Stimulated activated CD8-positive, alpha-beta memory T cell treated with anti-CD3 and anti-CD28 coated beads, Interleukin-7, amount 100 ng/mL, for 48 hours (primary cell): Measurements from ENCODE around the gene COL8A2.

ENCODE experiments used
- DNase-seq, 2 donors: peaks; one replicate each; pipeline ENCODE4 v3.0.0-alpha.2; 2020; ENCODE audit warnings: low read depth in 1 of 2; ENCODE audit errors: extremely low read depth in 1 of 2

COL8A2 gene

GRCh38 chr1:36092798-36093185 lies 32.2 kb downstream of the COL8A2 start:
- DNase-seq = no peak

GRCh38 chr1:36092166-36092797 lies 32.7 kb downstream of the COL8A2 start:
- no peak for DNase-seq

- no peak for DNase-seq
Observed at GRCh38 chr1:36091698-36092097, 33.3 kb downstream of the COL8A2 start.

DNA sequence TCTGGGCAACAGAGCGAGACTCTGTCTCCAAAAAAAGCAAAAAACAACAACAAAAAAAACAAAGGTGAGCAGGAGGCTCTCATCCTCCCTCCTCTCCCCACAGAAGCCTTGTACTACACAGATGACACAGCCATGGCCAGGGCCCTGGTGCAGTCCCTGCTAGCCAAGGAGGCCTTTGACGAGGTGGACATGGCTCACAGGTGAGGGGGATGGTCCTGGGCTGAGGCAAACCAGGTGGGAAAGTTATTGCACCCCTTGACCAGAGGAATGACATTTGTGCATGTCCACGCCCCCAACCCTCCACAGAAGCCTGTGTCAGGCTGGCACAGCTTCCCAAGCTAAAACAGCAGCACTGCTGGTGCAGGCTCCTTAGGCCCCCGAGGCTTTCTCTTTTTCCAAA lies 33.9 kb downstream of the COL8A2 start:
- no peak for DNase-seq

DNA sequence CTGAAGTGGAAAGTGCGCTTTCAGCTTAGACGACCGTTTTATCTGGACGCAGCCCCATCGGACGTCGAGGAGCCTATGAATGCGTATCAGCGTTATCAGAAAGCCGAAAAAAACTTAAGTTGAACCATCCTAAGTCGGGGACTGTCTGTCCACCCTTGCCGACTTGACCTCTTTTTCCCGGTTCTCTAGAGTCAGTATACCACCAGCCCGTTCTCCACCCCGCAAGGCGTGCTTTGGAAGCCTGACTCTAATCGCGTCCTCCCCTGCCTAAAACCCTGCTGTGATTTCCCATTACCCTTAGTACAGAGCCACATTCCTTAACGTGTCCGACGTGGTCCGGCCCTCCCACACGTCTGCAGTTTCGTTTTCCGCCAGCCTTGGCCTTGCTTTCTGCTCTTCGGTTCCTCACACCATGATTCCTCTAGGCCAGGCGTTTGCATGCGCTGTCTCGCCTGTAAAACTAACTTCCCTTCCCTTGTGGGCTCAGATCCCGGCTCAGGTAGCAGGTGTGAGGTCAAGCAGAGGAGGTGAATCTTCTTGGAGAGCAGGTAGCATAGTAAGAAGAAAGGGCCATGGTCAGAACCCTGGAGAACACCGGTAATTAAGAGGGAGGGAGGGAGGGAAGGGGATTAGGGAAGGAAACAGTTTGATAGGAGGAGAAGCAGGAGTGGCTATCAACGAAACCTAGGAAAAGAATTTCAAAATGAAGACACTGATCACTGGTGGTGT lies 35.5 kb downstream of the COL8A2 start:
- DNase-seq = no peak

- DNase-seq = peak; percentile 80 to 88
Observed at GRCh38 chr1:36088577-36089392, 36.2 kb downstream of the COL8A2 start, which contains the start of gene ADPRS. Gene ADPRS (plus strand): TSS chr1:36088892. CDS start chr1:36088905, 13 bp downstream.

GRCh38 chr1:36088265-36088576 lies 36.8 kb downstream of the COL8A2 start:
- DNase-seq = no peak

GRCh38 chr1:36087233-36088123 lies 37.5 kb downstream of the COL8A2 start:
- DNase-seq = no peak

DNA sequence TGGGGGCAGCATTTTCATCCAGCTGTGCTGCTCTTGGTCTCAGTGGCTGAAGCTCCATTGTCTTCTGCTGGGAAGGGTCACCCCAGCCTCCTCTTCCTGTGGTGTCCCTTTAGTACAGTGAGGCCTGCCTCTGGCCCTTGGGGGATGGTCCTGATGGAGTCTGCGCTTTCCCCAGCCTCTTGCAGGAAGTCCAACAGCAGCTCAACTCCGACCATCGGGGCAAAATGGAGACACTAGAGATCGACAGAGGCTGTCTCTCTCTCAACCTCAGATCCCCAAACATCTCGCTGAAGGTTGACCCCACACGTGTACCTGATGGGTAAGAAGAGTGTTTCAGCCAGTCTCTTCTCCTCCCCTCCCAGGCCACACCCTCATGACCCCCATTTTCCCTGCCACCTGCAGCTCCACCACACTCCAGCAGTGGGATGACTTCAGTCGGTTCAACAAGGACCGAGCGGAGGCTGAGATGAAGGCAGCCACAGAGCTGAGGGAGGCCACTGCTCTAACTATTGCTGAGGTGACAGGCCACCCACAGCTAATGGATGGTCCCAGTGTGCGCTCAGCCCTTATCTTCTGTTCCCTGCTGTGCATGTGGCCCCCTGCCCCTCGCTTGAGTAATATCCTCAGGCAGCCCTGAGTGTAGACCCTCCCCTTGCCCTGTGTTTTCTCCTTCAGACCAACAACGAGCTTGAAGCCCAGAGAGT lies 38.3 kb downstream of the COL8A2 start:
- no peak for DNase-seq

GRCh38 chr1:36085686-36086526 lies 39.1 kb downstream of the COL8A2 start:
- no peak for DNase-seq

DNA sequence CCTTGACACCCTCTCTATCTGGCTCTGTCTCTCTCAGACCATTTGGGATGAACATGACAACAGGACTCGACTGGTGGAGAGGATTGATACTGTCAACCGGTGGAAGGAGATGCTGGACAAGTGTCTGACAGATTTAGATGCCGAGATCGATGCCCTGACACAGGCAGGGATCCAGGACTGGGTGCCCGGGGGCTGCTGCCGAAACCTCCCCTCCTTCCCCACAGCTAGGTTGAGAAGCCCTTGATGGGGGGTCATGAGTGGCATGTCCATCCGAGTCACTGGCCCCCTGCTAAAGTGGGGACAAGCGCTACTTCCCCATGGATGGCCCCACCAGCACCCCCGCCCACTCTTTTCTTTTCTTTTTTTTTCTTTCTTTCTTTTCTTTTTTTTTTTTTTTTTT lies 39.9 kb downstream of the COL8A2 start:
- DNase-seq = no peak

DNA sequence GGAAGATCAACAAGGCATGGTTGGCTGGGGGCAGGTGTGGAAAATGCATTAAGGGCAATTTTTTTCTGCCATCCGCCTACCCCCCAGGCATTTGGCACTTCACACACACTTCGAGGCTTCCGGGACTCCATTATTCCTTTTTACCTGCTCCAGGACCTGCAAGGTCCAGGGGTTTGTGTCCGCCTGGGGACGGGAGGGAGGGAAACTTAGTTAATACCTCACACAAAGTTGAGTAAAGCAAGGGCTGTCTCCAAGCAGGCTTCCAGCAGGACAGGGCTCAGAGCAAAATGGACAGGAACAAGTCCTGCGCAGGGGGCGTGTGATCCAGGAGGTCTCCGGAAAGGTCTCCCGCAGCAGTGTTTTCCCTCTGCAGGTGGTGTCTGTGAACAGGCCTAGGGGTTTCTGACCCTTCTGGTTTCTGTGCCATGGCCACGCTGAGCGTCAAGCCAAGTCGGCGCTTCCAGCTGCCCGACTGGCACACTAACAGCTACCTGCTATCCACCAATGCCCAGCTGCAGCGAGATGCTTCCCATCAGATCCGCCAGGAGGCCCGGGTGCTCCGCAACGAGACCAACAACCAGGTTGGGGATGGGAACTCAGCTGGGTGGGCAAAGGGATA lies 40.4 kb downstream of the COL8A2 start:
- no peak for DNase-seq

DNA sequence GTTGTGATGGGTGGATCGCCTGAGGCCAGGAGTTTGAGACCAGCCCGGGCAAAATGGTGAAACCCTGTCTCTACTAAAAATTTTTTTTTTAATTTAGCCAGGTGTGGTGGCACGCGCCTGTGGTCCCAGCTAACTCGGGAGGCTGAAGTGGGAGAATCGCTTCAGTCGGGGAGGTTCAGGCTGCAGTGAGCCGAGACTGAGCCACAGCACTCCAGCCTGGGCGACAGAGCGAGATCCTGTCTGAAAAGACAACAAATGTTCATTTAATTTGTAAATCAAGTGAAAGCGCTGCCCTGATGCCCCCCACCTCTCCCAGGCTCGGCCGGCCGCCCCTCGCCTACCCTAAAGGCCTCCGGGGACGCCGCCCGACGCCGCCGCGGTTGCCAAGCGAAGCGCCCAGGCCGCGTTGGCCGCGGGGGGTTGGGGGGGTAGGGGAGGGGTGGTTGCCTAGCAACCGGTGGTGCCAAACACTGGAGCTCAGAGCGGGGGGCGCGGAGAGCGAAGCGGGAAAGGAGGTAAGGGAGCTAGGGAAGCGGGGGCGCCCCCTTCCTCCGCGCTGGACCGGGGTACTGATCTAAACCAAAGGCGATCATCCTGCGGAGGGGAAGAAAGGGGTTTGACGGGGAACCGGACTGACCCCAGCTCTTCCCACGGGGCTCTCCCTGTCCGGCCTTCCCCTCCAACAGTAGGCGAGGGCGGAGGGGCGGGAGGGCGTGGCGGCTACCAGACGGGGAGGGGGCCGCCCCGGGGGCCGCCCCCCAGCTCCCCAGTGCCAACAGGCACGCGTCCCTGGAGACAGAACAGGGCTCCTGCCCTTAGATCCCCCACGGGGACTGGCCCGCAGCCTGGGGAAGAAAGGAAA lies 41.2 kb downstream of the COL8A2 start, which contains the start of gene TEKT2:
TEKT2 (plus strand) TSS at position 460 of the 862 bp plus-strand sequence. CDS start 828 bp downstream, outside the sequence.
- DNase-seq = no peak

GRCh38 chr1:36083219-36083618 lies 41.8 kb downstream of the COL8A2 start:
- no peak for DNase-seq

GRCh38 chr1:36081926-36082485 lies 43.0 kb downstream of the COL8A2 start:
- DNase-seq = no peak

DNA sequence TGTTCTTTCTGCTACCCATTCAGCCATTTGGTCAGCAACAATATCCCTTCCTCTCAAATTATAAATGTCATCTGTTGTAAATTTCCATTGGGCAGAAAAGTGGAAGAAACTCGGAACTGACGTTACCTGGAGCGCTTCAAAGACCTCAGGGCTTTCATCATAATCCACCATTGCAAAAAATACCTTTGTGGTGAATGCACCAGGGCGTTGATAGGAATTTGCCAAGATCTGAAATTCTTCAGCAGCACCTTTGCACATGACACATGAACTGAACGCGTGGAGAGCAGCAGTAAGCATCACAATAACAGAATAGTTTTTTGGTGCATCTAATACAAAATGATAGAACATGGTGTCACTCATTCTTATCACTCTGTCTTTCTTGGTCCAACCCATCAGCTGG lies 44.2 kb downstream of the COL8A2 start:
- no peak for DNase-seq

GRCh38 chr1:36080236-36080635 lies 44.8 kb downstream of the COL8A2 start:
- DNase-seq = no peak
